ENCODE results near the gene CCDC184.

DNA sequence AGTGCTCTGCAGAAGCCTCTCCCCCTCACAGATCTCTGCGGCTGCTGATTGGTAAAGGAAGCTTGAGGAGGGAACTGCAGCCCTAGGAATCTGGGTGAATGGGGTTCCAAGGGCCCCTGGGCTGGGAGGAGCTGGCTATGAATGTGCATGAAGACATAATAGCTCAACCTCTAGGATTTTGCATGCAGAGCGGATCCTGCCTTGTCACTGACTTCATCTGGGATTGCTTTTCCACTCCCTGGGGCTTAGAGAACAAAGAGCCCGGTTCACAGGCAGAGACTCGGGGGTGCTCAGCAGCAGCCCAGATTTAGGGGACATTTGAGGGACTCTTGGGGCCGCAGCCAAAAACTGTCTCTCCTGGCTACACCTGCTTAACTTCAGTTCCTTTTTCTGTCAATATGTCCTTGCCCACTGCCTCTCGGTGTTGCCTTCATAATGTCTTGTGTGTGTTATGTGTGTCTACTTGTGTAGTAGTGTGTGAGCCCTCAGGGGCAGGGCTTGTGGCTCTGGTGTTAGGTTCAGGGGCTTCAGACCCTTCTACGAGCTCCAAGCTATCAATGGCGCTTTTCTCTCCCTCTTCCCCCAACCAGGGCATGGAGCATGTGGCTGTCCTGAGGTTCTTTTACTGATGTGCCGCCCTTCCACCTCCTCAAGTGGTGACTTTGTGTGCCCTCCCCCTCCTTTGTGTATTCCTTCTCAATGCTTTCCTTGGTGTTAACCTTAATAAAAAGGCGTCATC, 1.9 kb downstream of the CCDC184 start:
- TF ChIP-seq, protein P1, sequence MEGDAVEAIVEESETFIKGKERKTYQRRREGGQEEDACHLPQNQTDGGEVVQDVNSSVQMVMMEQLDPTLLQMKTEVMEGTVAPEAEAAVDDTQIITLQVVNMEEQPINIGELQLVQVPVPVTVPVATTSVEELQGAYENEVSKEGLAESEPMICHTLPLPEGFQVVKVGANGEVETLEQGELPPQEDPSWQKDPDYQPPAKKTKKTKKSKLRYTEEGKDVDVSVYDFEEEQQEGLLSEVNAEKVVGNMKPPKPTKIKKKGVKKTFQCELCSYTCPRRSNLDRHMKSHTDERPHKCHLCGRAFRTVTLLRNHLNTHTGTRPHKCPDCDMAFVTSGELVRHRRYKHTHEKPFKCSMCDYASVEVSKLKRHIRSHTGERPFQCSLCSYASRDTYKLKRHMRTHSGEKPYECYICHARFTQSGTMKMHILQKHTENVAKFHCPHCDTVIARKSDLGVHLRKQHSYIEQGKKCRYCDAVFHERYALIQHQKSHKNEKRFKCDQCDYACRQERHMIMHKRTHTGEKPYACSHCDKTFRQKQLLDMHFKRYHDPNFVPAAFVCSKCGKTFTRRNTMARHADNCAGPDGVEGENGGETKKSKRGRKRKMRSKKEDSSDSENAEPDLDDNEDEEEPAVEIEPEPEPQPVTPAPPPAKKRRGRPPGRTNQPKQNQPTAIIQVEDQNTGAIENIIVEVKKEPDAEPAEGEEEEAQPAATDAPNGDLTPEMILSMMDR (IDR thresholded peaks at IDR 0.05) = no peak
- TF ChIP-seq POLR2A (IDR thresholded peaks at IDR 0.05) = no peak
- TF ChIP-seq POLR2AphosphoS5 (IDR thresholded peaks at IDR 0.05) = no peak
